Endodermal cell (in vitro differentiated cells): ENCODE results near the gene SOX8. TPM values are rescaled to one million over a fixed set of nuclear protein-coding genes. Genes with fewer than 3 reads are reported as not detected.

Experiments used
- DNase-seq: peaks from one replicate; pipeline ENCODE4 v3.0.0-alpha.2; 2017
- H3K27ac ChIP-seq: 2 replicates; pipeline ENCODE4 v1.5.1; 2013; ENCODE audit warnings: mild to moderate bottlenecking, low read depth, low read length, moderate library complexity
- H3K27me3 ChIP-seq: 2 replicates; pipeline ENCODE4 v1.6.1; 2013; ENCODE audit warnings: mild to moderate bottlenecking, low read length, moderate library complexity; ENCODE audit not compliant: insufficient read depth, control insufficient read depth, poor library complexity, severe bottlenecking
- H3K36me3 ChIP-seq: 2 replicates; pipeline ENCODE4 v1.7.0; 2013; ENCODE audit warnings: mild to moderate bottlenecking, low read length, moderate library complexity; ENCODE audit not compliant: control insufficient read depth, insufficient read depth
- H3K4me1 ChIP-seq: one replicate; pipeline ENCODE4 v1.7.0; 2013; ENCODE audit warnings: low read length; ENCODE audit not compliant: control insufficient read depth, insufficient read depth
- H3K4me3 ChIP-seq: 2 replicates; pipeline ENCODE4 v1.5.1; 2013; ENCODE audit warnings: mild to moderate bottlenecking, low read length, moderate library complexity
- H3K9ac ChIP-seq: 2 replicates; pipeline ENCODE4 v1.6.1; 2013; ENCODE audit warnings: mild to moderate bottlenecking, low read length, moderate library complexity; ENCODE audit not compliant: poor library complexity, severe bottlenecking; ENCODE audit errors: extremely low read depth
- H3K9me3 ChIP-seq: 2 replicates; pipeline ENCODE4 v1.6.1; 2013; ENCODE audit warnings: mild to moderate bottlenecking, low read length, moderate library complexity; ENCODE audit not compliant: control insufficient read depth
- H3K27ac Mint-ChIP-seq: 2 replicates; pipeline ENCODE4 v1.8.0; 2020; ENCODE audit warnings: mixed read lengths
- H3K27me3 Mint-ChIP-seq: 2 replicates; pipeline ENCODE4 v1.8.0; 2021; ENCODE audit warnings: mild to moderate bottlenecking, mixed read lengths; ENCODE audit not compliant: insufficient read depth
- H3K36me3 Mint-ChIP-seq: 2 replicates; pipeline ENCODE4 v1.8.0; 2020; ENCODE audit warnings: low read depth, mixed read lengths
- H3K4me1 Mint-ChIP-seq: 2 replicates; pipeline ENCODE4 v1.8.0; 2020; ENCODE audit warnings: mixed read lengths
- H3K4me3 Mint-ChIP-seq: 2 replicates; pipeline ENCODE4 v1.8.0; 2020; ENCODE audit warnings: mild to moderate bottlenecking, moderate library complexity, mixed read lengths
- H3K9me3 Mint-ChIP-seq: 2 replicates; pipeline ENCODE4 v1.8.0; 2020; ENCODE audit warnings: mild to moderate bottlenecking, mixed read lengths
- WGBS, 2 experiments: methylation state at CpG; one replicate each; pipeline versions ENCODE4 v1.1.5 to v1.1.7; 2013; ENCODE audit warnings: missing lambda C conversion rate in 2 of 2, mixed read lengths in 1 of 2; ENCODE audit not compliant: insufficient coverage in 1 of 2, insufficient read length in 1 of 2; 5-methylcytosine and 5-hydroxymethylcytosine counted together
- total RNA-seq, 2 donors: library from RNA; stranded (reverse); fragmentation: NEBNext Ultra II Directional in 1 of 2; extraction: Animal tissue kit (Norgen Biotek cat#: 25700) in 1 of 2; gene quantifications; 2 replicates in 1 of 2; 3 replicates in 1 of 2; pipeline ENCODE4 v1.2.1, GENCODE V29; 2021
- TF ChIP-seq, protein P1 (sequence below): fragments of 200-600 bp; sonication (generic); conservative IDR thresholded peaks from 2 replicates; pipeline ENCODE4 v1.5.0; 2021; ENCODE audit warnings: antibody characterized with exemption, mild to moderate bottlenecking

Gene SOX8
- total RNA-seq, 2 donors from 2014 or later = 0.69 to 5.1 TPM

DNA sequence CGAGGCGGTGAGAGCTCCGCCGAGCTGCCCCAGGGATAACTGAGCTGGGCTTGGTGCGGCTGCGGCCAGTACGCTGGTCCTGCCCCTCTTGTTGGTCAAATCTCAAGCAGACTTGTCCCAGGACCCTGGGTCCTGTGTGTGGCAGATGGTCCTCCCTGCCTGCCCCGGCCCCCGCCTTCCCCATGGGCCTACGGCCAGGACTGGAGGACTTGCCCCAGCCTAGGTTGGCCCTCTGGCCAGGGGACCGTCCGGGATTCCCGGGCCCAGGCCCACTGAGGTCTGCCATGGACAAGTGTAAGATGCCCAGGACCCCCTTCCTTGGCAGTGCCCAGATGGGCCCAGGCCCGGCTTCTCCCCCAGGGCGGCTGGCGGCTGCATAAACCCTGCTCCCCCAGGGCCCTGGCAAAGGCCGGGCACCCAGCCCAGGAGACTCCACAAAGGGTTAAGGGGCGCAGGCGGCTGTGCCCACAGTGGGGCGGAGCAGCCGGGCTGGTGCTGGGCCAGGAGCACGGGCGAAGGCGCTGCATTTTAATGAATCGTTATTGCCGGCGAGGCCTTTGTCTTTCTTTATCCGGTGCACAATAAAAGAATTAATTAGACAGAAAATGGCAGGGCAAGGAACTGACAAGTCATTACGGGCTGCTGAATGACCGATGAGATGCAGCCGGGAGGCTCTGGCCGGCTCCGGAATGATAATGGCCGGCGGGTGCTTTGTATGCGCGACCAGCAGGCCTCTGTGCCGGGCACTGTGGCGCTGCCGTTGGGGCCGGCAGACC lies 9.1 kb downstream of the SOX8 start:
- TF ChIP-seq, protein P1, sequence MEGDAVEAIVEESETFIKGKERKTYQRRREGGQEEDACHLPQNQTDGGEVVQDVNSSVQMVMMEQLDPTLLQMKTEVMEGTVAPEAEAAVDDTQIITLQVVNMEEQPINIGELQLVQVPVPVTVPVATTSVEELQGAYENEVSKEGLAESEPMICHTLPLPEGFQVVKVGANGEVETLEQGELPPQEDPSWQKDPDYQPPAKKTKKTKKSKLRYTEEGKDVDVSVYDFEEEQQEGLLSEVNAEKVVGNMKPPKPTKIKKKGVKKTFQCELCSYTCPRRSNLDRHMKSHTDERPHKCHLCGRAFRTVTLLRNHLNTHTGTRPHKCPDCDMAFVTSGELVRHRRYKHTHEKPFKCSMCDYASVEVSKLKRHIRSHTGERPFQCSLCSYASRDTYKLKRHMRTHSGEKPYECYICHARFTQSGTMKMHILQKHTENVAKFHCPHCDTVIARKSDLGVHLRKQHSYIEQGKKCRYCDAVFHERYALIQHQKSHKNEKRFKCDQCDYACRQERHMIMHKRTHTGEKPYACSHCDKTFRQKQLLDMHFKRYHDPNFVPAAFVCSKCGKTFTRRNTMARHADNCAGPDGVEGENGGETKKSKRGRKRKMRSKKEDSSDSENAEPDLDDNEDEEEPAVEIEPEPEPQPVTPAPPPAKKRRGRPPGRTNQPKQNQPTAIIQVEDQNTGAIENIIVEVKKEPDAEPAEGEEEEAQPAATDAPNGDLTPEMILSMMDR = no peak
- whole genome bisulfite sequencing, 2 experiments = 92 to 97% methylated on average over 27 to 41 of the region's 41 CpGs
- no peaks in the 10 kb centered on the region for H3K36me3 Mint-ChIP-seq
- DNase-seq = no peak
- H3K27ac Mint-ChIP-seq = no peak overlapping the region
- Histone ChIP-seq H3K4me1 (no peaks in the 10 kb centered on the region), H3K4me3 (no peak overlapping the region), H3K27ac (peak overlapping the region; percentile 93), H3K9ac (no peak overlapping the region), H3K9me3 (peaks cover 7% of the 10 kb centered on the region), H3K36me3 (no peaks in the 10 kb centered on the region), H3K27me3 (no peaks in the 10 kb centered on the region)
- H3K4me3 Mint-ChIP-seq = no peak overlapping the region
- no peaks in the 10 kb centered on the region for H3K9me3 Mint-ChIP-seq
- H3K27me3 Mint-ChIP-seq = peaks cover 6% of the 10 kb centered on the region
- no peaks in the 10 kb centered on the region for H3K4me1 Mint-ChIP-seq

- peak overlapping the region; percentile 93 for H3K27ac ChIP-seq
- 90 to 96% methylated on average over 3 to 4 of the region's 11 CpGs for WGBS, 2 experiments
- no peaks in the 10 kb centered on the region for H3K27me3 ChIP-seq
- no peak overlapping the region for H3K4me3 Mint-ChIP-seq
- no peak overlapping the region for H3K27ac Mint-ChIP-seq
- H3K27me3 Mint-ChIP-seq = peaks cover 6% of the 10 kb centered on the region
- no peaks in the 10 kb centered on the region for H3K4me1 Mint-ChIP-seq
- DNase-seq = no peak
- peaks cover 7% of the 10 kb centered on the region for H3K9me3 ChIP-seq
- no peaks in the 10 kb centered on the region for H3K4me1 ChIP-seq
- no peak overlapping the region for H3K9ac ChIP-seq
- TF ChIP-seq, protein P1 = no peak
- no peaks in the 10 kb centered on the region for H3K36me3 Mint-ChIP-seq
- no peaks in the 10 kb centered on the region for H3K36me3 ChIP-seq
- no peak overlapping the region for H3K4me3 ChIP-seq
- H3K9me3 Mint-ChIP-seq = no peaks in the 10 kb centered on the region
Observed at GRCh38 chr16:991345-991744, 9.8 kb downstream of the SOX8 start.

DNA sequence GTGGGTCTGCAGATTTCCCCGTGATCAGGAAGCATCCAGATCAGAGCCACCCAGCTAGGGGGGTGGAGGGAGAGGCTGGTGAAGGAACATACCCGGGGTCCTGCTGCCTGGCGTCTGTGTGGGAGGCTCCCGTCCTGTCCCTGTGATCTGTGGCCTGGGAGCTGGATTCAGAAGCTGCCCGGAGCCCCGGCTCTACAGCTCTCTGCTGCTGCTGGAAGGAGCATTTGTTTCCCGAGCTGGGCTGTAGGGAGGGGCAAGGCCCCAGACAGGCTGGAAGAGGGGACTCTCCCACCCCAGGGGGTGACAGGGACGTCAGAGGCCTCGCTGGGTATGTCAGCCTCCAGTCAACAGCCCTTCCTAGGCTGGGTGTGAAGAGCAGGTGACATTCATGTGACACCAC lies 10.2 kb downstream of the SOX8 start:
- H3K36me3 Mint-ChIP-seq = no peaks in the 10 kb centered on the region
- Histone ChIP-seq H3K4me3 (no peak overlapping the region), H3K27me3 (no peaks in the 10 kb centered on the region), H3K27ac (peak overlapping the region; percentile 75), H3K4me1 (no peaks in the 10 kb centered on the region), H3K9ac (no peak overlapping the region), H3K36me3 (no peaks in the 10 kb centered on the region), H3K9me3 (peaks cover 7% of the 10 kb centered on the region)
- no peak for DNase-seq
- H3K4me3 Mint-ChIP-seq = no peak overlapping the region
- TF ChIP-seq, protein P1 = no peak
- H3K4me1 Mint-ChIP-seq = no peaks in the 10 kb centered on the region
- no peaks in the 10 kb centered on the region for H3K9me3 Mint-ChIP-seq
- H3K27ac Mint-ChIP-seq = no peak overlapping the region
- WGBS, 2 experiments = 76 to 79% methylated on average over 7 to 9 of the region's 9 CpGs
- H3K27me3 Mint-ChIP-seq = peaks cover 9% of the 10 kb centered on the region
